PC-3 (cell line): Measurements from ENCODE around the gene PLEKHA3. TPM values are rescaled to one million over a fixed set of nuclear protein-coding genes. Genes with fewer than 3 reads are reported as not detected.
A peak's percentile ranks its signal among the peaks of the same experiment; 100 is the strongest.

ENCODE experiments used
- ATAC-seq: fragments of 200-7000 bp; cut with Tn5 transposase; 2 replicates; pipeline ENCODE4 v1.9.1; 2020; ENCODE audit warnings: mild to moderate bottlenecking, moderate library complexity
- BruUV-seq: library from RNA; stranded (reverse); fragments of 400-500 nt; replicated peaks from 2 replicates; lab custom pipeline; 2021; lab: Mats Ljungman, UMichigan
- CTCF ChIA-PET: fragments of 300-600 bp; sonication (Branson Sonifier 250); formaldehyde crosslinking; loops from one replicate; lab custom pipeline; 2022; ENCODE audit warnings: antibody characterized with exemption; lab: Charles Lee
- POLR2A ChIA-PET: fragments of 300-600 bp; sonication (Branson Sonifier 250); formaldehyde crosslinking; loops from one replicate; lab custom pipeline; 2022; ENCODE audit warnings: antibody characterized with exemption; ENCODE audit not compliant: unreplicated experiment; lab: Charles Lee
- DNase-seq: peaks from one replicate; pipeline ENCODE4 v3.0.0-alpha.2; 2015
- H2AFZ ChIP-seq: fragments of 300-600 bp; sonication (generic); 2 replicates; pipeline ENCODE4 v1.6.0; 2016; ENCODE audit warnings: antibody characterized with exemption, low read length
- H3F3A ChIP-seq: fragments of 300-600 bp; sonication (generic); one replicate; pipeline ENCODE4 v1.6.0; 2017; ENCODE audit warnings: antibody characterized with exemption, low read length, control low read depth, mild to moderate bottlenecking; ENCODE audit not compliant: unreplicated experiment
- H3K27ac ChIP-seq: fragments of 300-600 bp; sonication (generic); 2 replicates; pipeline ENCODE4 v1.5.1; 2016; ENCODE audit warnings: mild to moderate bottlenecking, low read length
- H3K27me3 ChIP-seq: fragments of 300-600 bp; sonication (generic); 2 replicates; pipeline ENCODE4 v1.6.1; 2016; ENCODE audit warnings: low read length, mixed read lengths
- H3K36me3 ChIP-seq: fragments of 300-600 bp; sonication (generic); 2 replicates; pipeline ENCODE4 v1.6.1; 2016; ENCODE audit warnings: low read depth, mixed run types, low read length, mixed read lengths
- H3K4me1 ChIP-seq: fragments of 300-600 bp; sonication (generic); 2 replicates; pipeline ENCODE4 v1.5.1; 2016; ENCODE audit warnings: low read length; ENCODE audit not compliant: insufficient read depth
- H3K4me2 ChIP-seq: fragments of 300-600 bp; sonication (generic); 2 replicates; pipeline ENCODE4 v1.6.0; 2016; ENCODE audit warnings: low read length
- H3K4me3 ChIP-seq: fragments of 300-600 bp; sonication (generic); 2 replicates; pipeline ENCODE4 v1.5.1; 2016; ENCODE audit warnings: mild to moderate bottlenecking, low read length, mixed read lengths
- H3K79me2 ChIP-seq: fragments of 300-600 bp; sonication (generic); 2 replicates; pipeline ENCODE4 v1.6.1; 2017; ENCODE audit warnings: low read length, mixed read lengths
- H3K9ac ChIP-seq: fragments of 300-600 bp; sonication (generic); 2 replicates; pipeline ENCODE4 v1.6.0; 2016; ENCODE audit warnings: mild to moderate bottlenecking, low read length
- H3K9me2 ChIP-seq: fragments of 300-600 bp; sonication (generic); replicated peaks from 2 replicates; pipeline ENCODE4 v1.6.1; 2016; ENCODE audit warnings: mixed run types, low read length, mixed read lengths
- H3K9me3 ChIP-seq: fragments of 300-600 bp; sonication (generic); 2 replicates; pipeline ENCODE4 v1.6.1; 2016; ENCODE audit warnings: low read length, mixed read lengths
- H4K20me1 ChIP-seq: fragments of 300-600 bp; sonication (generic); 2 replicates; pipeline ENCODE4 v1.6.1; 2016; ENCODE audit warnings: low read length, mixed read lengths
- CTCF ChIP-seq: fragments of 300-600 bp; sonication (generic); conservative IDR thresholded peaks from 2 replicates; pipeline ENCODE4 v1.5.1; 2017; ENCODE audit warnings: antibody characterized with exemption, low read depth, mild to moderate bottlenecking, low read length
- EZH2 ChIP-seq: fragments of 300-600 bp; sonication (generic); IDR thresholded peaks from one replicate; pipeline ENCODE4 v1.6.1; 2017; ENCODE audit warnings: antibody characterized with exemption, mild to moderate bottlenecking, low read length; ENCODE audit not compliant: unreplicated experiment
- EZH2phosphoT487 ChIP-seq: fragments of 300-600 bp; sonication (generic); IDR thresholded peaks from 2 replicates; pipeline ENCODE4 v1.6.1; 2018; ENCODE audit warnings: mild to moderate bottlenecking, antibody characterized with exemption, low read length, borderline replicate concordance
- intact Hi-C: fragments of 100-400 bp; cut with micrococcal nuclease; formaldehyde crosslinking; loops from 2 replicates; pipeline ENCODE4 v1.9.0; 2023
- total RNA-seq: library from RNA; depleted of rRNA; stranded (reverse); fragments of >200 nt; gene quantifications from 2 replicates; pipeline ENCODE4 v1.2.3, GENCODE V29; 2014; rRNA removed

PLEKHA3 gene
- total RNA-seq, 1 experiment from 2014 or later: 16.7 TPM

GRCh38 chr2:178553047-178553446 is 72.8 kb downstream of the PLEKHA3 start:
- CTCF ChIA-PET: no interaction called here
- peak; percentile 94 for ATAC-seq

More at GRCh38 chr2:178553047-178553446, 72.8 kb downstream of the PLEKHA3 start:
- POLR2A ChIA-PET: no interaction called here
- Histone ChIP-seq H3K4me3 (no peak overlapping the region), H3K27me3 (no peaks in the 10 kb centered on the region), H3F3A (no peaks in the 10 kb centered on the region), H2AFZ (peak overlapping the region; percentile 24), H4K20me1 (no peaks in the 10 kb centered on the region), H3K4me1 (peaks cover 14% of the 10 kb centered on the region), H3K36me3 (no peaks in the 10 kb centered on the region), H3K9me2 (0 out of 2 replicates have a peak, but pooled peaks cover 4% of the 10 kb centered on the region), H3K4me2 (0 out of 2 replicates have a peak overlapping the region, but pooled peaks have one; percentile 11), H3K79me2 (no peaks in the 10 kb centered on the region), H3K27ac (peak overlapping the region; percentile 33), H3K9ac (no peak overlapping the region), H3K9me3 (no peaks in the 10 kb centered on the region)
- no peak for TF ChIP-seq EZH2phosphoT487
- TF ChIP-seq EZH2: no peak
- no peak for TF ChIP-seq CTCF
- no TSS peak for BruUV-seq
- intact Hi-C loops: loop anchor here (1.0 kb wide), 1 partner anchor 26 kb away; no protein-coding TSS in a partner anchor
- DNase-seq: peak; percentile 86

Other genes starting within 250 kb of the PLEKHA3 start
- gene PRKRA, start 29.3 kb upstream of the PLEKHA3 start, total RNA-seq: 78.2 and 87.6 TPM in 2 replicates
- gene PJVK, start 29.1 kb upstream of the PLEKHA3 start, total RNA-seq: 0.87 and 1.6 TPM in 2 replicates
- 3.7 and 4.2 TPM in 2 replicates for gene FKBP7, start 1.9 kb upstream of the PLEKHA3 start, total RNA-seq